GM13977 (cell line): Measurements from ENCODE around the gene ZNF747.

Source experiments
- DNase-seq: peaks from one replicate; pipeline ENCODE4 v3.0.0; 2012; ENCODE audit warnings: low spot score
- in situ Hi-C: fragments of 300-500 bp; cut with MboI; formaldehyde crosslinking; loops from one replicate; pipeline ENCODE4 v1.12.0; 2022; ENCODE audit warnings: low sequenced_read_pairs, low pct_unique_long_range_greater_than_20kb, mixed read lengths, inconsistent platforms; ENCODE audit not compliant: unreplicated experiment
- TF ChIP-seq, protein P1 (sequence below): IDR thresholded peaks from 2 replicates; pipeline ENCODE4 v1.5.1; 2012; ENCODE audit warnings: mild to moderate bottlenecking, control low read depth; ENCODE audit not compliant: insufficient read depth; ENCODE audit errors: extremely low read depth, missing control alignments

Gene ZNF747

GRCh38 chr16:30527635-30528178, 7.0 kb downstream of the ZNF747 start:
- TF ChIP-seq, protein P1, sequence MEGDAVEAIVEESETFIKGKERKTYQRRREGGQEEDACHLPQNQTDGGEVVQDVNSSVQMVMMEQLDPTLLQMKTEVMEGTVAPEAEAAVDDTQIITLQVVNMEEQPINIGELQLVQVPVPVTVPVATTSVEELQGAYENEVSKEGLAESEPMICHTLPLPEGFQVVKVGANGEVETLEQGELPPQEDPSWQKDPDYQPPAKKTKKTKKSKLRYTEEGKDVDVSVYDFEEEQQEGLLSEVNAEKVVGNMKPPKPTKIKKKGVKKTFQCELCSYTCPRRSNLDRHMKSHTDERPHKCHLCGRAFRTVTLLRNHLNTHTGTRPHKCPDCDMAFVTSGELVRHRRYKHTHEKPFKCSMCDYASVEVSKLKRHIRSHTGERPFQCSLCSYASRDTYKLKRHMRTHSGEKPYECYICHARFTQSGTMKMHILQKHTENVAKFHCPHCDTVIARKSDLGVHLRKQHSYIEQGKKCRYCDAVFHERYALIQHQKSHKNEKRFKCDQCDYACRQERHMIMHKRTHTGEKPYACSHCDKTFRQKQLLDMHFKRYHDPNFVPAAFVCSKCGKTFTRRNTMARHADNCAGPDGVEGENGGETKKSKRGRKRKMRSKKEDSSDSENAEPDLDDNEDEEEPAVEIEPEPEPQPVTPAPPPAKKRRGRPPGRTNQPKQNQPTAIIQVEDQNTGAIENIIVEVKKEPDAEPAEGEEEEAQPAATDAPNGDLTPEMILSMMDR: no peak
- in situ Hi-C loops: loop anchor here (25.0 kb wide), 1 partner anchor 110 kb away; no protein-coding TSS in a partner anchor
- DNase-seq: peak; percentile 79

GRCh38 chr16:30526823-30527634, 7.6 kb downstream of the ZNF747 start:
- in situ Hi-C loops: loop anchor here (25.0 kb wide), 1 partner anchor 110 kb away; no protein-coding TSS in a partner anchor
- TF ChIP-seq, protein P1: peak; percentile 4
- DNase-seq: peak; percentile 99

GRCh38 chr16:30526137-30526822, 8.4 kb downstream of the ZNF747 start, which contains the start of gene ZNF768:
Gene ZNF768 (minus strand): TSS chr16:30526566. CDS start chr16:30526413, 153 bp downstream.
- TF ChIP-seq, protein P1: no peak
- in situ Hi-C loops: loop anchor here (25.0 kb wide), 1 partner anchor 111 kb away; no protein-coding TSS in a partner anchor
- DNase-seq: peak; percentile 89

GRCh38 chr16:30525844-30526136, 8.9 kb downstream of the ZNF747 start:
- TF ChIP-seq, protein P1: no peak

DNA sequence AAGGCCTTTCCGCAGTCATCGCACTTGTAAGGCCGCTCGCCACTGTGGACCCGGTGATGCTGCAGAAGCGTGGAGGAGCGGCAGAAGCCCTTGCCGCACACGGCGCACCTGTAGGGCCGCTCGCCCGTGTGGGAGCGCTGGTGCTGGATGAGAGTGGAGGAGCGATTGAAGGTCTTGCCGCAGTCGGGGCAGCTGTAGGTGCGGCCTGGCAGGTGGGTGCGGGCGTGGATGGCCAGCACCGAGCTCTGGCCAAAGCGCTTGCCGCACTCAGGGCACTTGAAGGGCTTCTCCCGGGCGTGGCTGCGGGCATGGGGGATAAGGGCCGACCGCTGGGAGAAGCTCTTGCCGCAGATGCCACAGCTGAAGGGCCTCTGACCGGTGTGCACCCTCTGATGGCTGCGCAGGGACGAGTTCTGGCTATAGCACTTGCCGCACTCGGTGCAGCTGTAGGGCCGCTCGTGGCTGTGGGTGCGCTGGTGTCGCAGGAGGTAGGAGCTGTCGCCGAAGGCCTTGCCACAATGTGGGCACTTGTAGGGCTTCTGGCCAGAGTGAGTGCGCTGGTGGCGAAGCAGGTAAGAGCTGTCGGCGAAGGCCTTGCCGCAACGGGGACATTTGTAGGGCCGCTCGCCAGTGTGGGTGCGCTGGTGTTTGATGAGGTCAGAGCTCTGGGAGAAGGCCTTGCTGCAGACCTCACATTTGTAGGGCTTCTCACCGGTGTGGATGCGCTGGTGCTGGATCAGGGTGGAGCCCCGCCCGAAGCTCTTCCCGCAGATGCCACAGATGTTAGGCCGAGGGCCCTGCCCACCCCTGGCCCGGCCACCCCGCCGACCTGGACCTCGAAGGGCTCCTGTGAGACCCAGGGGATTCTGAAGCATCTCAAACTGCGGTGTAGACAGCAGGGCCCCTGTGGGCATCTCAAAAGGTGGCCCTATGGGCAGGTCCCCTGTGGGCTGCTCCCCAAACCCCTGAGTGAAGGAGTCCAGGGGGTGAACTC, 9.8 kb downstream of the ZNF747 start:
- TF ChIP-seq, protein P1: no peak
- DNase-seq: no peak
- in situ Hi-C loops: loop anchor here (25.0 kb wide), 1 partner anchor 112 kb away; no protein-coding TSS in a partner anchor

More at GRCh38 chr16:30525844-30526136, 8.9 kb downstream of the ZNF747 start:
- DNase-seq: no peak
- in situ Hi-C loops: loop anchor here (25.0 kb wide), 1 partner anchor 112 kb away; no protein-coding TSS in a partner anchor
